GM19452 (cell line): Measurements from ENCODE around the gene CTSH.
"Not testable (repeated sequence)": the region's sequence is repeated elsewhere in the genome, so short reads cannot be mapped to it uniquely, and the experiment has no call there.

ENCODE experiments used
- ATAC-seq: cut with Tn5 transposase; IDR thresholded peaks from one replicate; pipeline ENCODE4 v1.9.1; 2021; ENCODE audit not compliant: unreplicated experiment

Gene CTSH

GRCh38 chr15:78923015-78923414 is 21.8 kb downstream of the CTSH start:
- ATAC-seq: no peak

- no peak for ATAC-seq
Observed at GRCh38 chr15:78922527-78922926, 22.3 kb downstream of the CTSH start.

GRCh38 chr15:78921940-78922339 is 22.9 kb downstream of the CTSH start:
- ATAC-seq: no peak

GRCh38 chr15:78921517-78921916 is 23.3 kb downstream of the CTSH start:
- no peak for ATAC-seq

GRCh38 chr15:78917888-78918287 is 27.0 kb downstream of the CTSH start:
- ATAC-seq: no peak

- no peak for ATAC-seq
Observed at GRCh38 chr15:78916088-78916487, 28.8 kb downstream of the CTSH start.

- no peak for ATAC-seq
Observed at GRCh38 chr15:78915341-78916087, 29.3 kb downstream of the CTSH start.

- ATAC-seq: no peak
Observed at GRCh38 chr15:78914027-78914764, 30.6 kb downstream of the CTSH start.

GRCh38 chr15:78913012-78913411 is 31.8 kb downstream of the CTSH start:
- ATAC-seq: no peak

- no peak for ATAC-seq
Observed at GRCh38 chr15:78912316-78912715, 32.5 kb downstream of the CTSH start.

GRCh38 chr15:78910271-78910670 is 34.6 kb downstream of the CTSH start:
- ATAC-seq: no peak

- ATAC-seq: no peak
Observed at GRCh38 chr15:78909791-78910228, 35.0 kb downstream of the CTSH start.

GRCh38 chr15:78909160-78909695 is 35.6 kb downstream of the CTSH start:
- no peak for ATAC-seq

- ATAC-seq: no peak
Observed at GRCh38 chr15:78907577-78907976, 37.3 kb downstream of the CTSH start.

- ATAC-seq: no peak
Observed at GRCh38 chr15:78906316-78906620, 38.6 kb downstream of the CTSH start.

- no peak for ATAC-seq
Observed at GRCh38 chr15:78904599-78905358, 40.1 kb downstream of the CTSH start.

GRCh38 chr15:78902281-78903032 is 42.4 kb downstream of the CTSH start:
- ATAC-seq: not testable (repeated sequence)

- ATAC-seq: not testable (repeated sequence)
Observed at GRCh38 chr15:78900819-78901533, 43.9 kb downstream of the CTSH start.

GRCh38 chr15:78898540-78898939 is 46.3 kb downstream of the CTSH start:
- no peak for ATAC-seq

GRCh38 chr15:78895471-78895870 is 49.4 kb downstream of the CTSH start:
- ATAC-seq: no peak
